ENCODE results near the gene SGPL1.

SGPL1 gene

GRCh38 chr10:70809726-70810125 lies 6.0 kb upstream of the SGPL1 start:
- Histone ChIP-seq H3K4me1 (ENCODE audit: control insufficient read depth in 1 of 2, insufficient read depth in 1 of 2, low read depth in 1 of 2, low read length in 1 of 2) (no peaks in the 10 kb centered on the region), H3K4me3 (ENCODE audit: low read depth in 1 of 2, low read length in 1 of 2) (no peak overlapping the region), H3K9me3 (no peaks in the 10 kb centered on the region), H3K27ac (no peak overlapping the region), H3K36me3 (no peaks in the 10 kb centered on the region), H3K27me3 (peaks cover 11% of the 10 kb centered on the region)
- TF ChIP-seq, protein P1, sequence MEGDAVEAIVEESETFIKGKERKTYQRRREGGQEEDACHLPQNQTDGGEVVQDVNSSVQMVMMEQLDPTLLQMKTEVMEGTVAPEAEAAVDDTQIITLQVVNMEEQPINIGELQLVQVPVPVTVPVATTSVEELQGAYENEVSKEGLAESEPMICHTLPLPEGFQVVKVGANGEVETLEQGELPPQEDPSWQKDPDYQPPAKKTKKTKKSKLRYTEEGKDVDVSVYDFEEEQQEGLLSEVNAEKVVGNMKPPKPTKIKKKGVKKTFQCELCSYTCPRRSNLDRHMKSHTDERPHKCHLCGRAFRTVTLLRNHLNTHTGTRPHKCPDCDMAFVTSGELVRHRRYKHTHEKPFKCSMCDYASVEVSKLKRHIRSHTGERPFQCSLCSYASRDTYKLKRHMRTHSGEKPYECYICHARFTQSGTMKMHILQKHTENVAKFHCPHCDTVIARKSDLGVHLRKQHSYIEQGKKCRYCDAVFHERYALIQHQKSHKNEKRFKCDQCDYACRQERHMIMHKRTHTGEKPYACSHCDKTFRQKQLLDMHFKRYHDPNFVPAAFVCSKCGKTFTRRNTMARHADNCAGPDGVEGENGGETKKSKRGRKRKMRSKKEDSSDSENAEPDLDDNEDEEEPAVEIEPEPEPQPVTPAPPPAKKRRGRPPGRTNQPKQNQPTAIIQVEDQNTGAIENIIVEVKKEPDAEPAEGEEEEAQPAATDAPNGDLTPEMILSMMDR (IDR thresholded peaks at IDR 0.05): no peak

DNA sequence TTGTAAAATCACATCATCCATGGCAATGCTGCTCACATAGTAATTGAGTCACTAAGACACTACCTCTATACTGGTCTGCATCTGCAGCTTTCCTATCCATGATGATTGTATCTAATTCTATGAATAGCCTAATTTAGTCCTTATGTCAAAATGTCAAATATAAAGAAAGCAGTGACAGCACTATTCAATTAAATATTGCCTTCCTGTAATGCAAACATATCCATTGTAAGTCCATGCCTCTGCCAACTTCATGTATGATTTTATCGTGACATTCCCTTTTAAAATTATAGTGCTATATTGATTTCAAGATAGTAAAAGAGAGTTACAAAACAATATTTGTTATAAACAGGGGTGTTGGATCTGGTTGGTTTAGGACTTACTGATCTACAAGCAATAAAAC lies 4.8 kb upstream of the SGPL1 start:
- peaks cover 11% of the 10 kb centered on the region for H3K27me3 ChIP-seq

DNA sequence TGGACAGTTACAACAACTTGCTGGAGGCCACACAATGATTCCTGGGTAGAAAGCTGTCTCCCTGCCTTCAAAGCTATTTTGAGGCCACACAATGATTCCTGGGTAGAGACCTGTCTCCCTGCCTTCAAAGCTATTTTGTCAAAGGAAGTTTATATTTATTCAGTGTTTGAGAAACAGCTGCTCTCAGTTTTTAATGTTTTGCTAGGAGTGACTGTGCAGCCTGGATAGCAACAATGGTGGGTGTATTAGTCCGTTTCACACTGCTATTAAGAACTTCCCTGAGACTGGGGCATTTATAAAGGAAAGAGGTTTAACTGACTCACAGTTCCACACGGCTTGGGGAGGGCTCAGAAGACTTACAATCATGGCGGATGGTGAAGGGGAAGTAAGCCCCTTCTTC lies 3.9 kb upstream of the SGPL1 start:
- Histone ChIP-seq H3K9me3 (no peaks in the 10 kb centered on the region), H3K4me3 (ENCODE audit: low read depth in 1 of 2, low read length in 1 of 2) (no peak overlapping the region), H3K36me3 (no peaks in the 10 kb centered on the region), H3K27me3 (peaks cover 7% of the 10 kb centered on the region), H3K4me1 (ENCODE audit: control insufficient read depth in 1 of 2, insufficient read depth in 1 of 2, low read depth in 1 of 2, low read length in 1 of 2) (peaks cover 6 to 7% of the 10 kb centered on the region in 2 experiments), H3K27ac (no peak overlapping the region)
- TF ChIP-seq, protein P1 (IDR thresholded peaks at IDR 0.05): no peak

More for the DNA sequence above, 4.8 kb upstream of the SGPL1 start:
- Histone ChIP-seq H3K4me1 (ENCODE audit: control insufficient read depth in 1 of 2, insufficient read depth in 1 of 2, low read depth in 1 of 2, low read length in 1 of 2) (peaks cover 0 to 4% of the 10 kb centered on the region in 2 experiments), H3K36me3 (no peaks in the 10 kb centered on the region), H3K4me3 (ENCODE audit: low read depth in 1 of 2, low read length in 1 of 2) (no peak overlapping the region), H3K9me3 (no peaks in the 10 kb centered on the region), H3K27ac (no peak overlapping the region)
- TF ChIP-seq, protein P1 (IDR thresholded peaks at IDR 0.05): no peak

GRCh38 chr10:70812814-70813213 lies 2.9 kb upstream of the SGPL1 start:
- peaks cover 2% of the 10 kb centered on the region for H3K27me3 ChIP-seq
- no peaks in the 10 kb centered on the region for H3K9me3 ChIP-seq
- H3K4me3 ChIP-seq (ENCODE audit: low read depth in 1 of 2, low read length in 1 of 2): no peak overlapping the region
- peaks cover 6 to 9% of the 10 kb centered on the region in 2 experiments for H3K4me1 ChIP-seq (ENCODE audit: control insufficient read depth in 1 of 2, insufficient read depth in 1 of 2, low read depth in 1 of 2, low read length in 1 of 2)
- TF ChIP-seq, protein P1 (IDR thresholded peaks at IDR 0.05): no peak
- H3K27ac ChIP-seq: no peak overlapping the region
- no peaks in the 10 kb centered on the region for H3K36me3 ChIP-seq

GRCh38 chr10:70814126-70814525 lies 1.6 kb upstream of the SGPL1 start:
- H3K27ac ChIP-seq: no peak overlapping the region
- peaks cover 6 to 9% of the 10 kb centered on the region in 2 experiments for H3K4me1 ChIP-seq (ENCODE audit: control insufficient read depth in 1 of 2, insufficient read depth in 1 of 2, low read depth in 1 of 2, low read length in 1 of 2)
- no peak overlapping the region for H3K4me3 ChIP-seq (ENCODE audit: low read depth in 1 of 2, low read length in 1 of 2)
- TF ChIP-seq, protein P1 (IDR thresholded peaks at IDR 0.05): no peak
- H3K9me3 ChIP-seq: no peaks in the 10 kb centered on the region
- no peaks in the 10 kb centered on the region for H3K27me3 ChIP-seq
- peaks cover 5% of the 10 kb centered on the region for H3K36me3 ChIP-seq
